HTR-8/SVneo (cell line): ENCODE data around the gene EXTL2.
"Not testable (repeated sequence)": the region's sequence is repeated elsewhere in the genome, so short reads cannot be mapped to it uniquely, and the experiment has no call there.

Experiments
- DNase-seq: peaks from one replicate; pipeline ENCODE4 v3.0.0; 2011; ENCODE audit warnings: low spot score, mixed read lengths; ENCODE audit not compliant: insufficient read length
- FAIRE-seq: peaks from 2 replicates; lab custom pipeline; 2011; peaks lifted over from hg19 to GRCh38; lab: Jason Lieb, UNC

Gene EXTL2

GRCh38 chr1:100904528-100904927 is 9.9 kb upstream of the EXTL2 start:
- DNase-seq: no peak
- FAIRE-seq: no peak

- no peak for FAIRE-seq
- no peak for DNase-seq
These were observed 9.1 kb upstream of the EXTL2 start for GRCh38 chr1:100903777-100904176.

- DNase-seq: no peak
- FAIRE-seq: no peak
These were observed 7.7 kb upstream of the EXTL2 start for GRCh38 chr1:100902365-100902764.

- FAIRE-seq: no peak
These were observed 1.9 kb upstream of the EXTL2 start for GRCh38 chr1:100896481-100896982.

GRCh38 chr1:100895540-100896480 is 1.2 kb upstream of the EXTL2 start, which contains the start of gene SLC30A7:
Gene SLC30A7, plus strand, starts transcription at chr1:100896090. Its CDS starts 173 bp downstream, at chr1:100896263.
- FAIRE-seq: no peak

More at GRCh38 chr1:100896481-100896982, 1.9 kb upstream of the EXTL2 start:
- DNase-seq: no peak

DNA sequence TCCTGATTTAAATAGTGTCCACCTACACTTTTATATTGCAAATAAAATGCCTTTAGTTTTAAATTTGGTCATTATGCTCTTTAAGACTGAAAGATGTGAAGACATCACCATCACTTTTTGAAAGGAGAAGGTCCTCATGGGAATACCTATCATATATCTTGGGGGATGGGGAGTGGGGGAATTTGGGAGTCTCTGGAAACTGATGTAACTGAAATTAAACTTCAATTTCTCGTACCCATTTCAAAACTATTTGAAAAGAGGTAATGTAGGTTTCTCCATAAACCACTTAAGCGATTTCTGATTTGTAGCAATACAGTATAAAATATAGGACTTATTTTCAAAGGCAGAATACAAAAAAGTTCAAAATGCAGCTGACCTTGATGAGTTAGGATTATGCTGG is 924 bp downstream of the EXTL2 start:
- no peak for FAIRE-seq

More at GRCh38 chr1:100895540-100896480, 1.2 kb upstream of the EXTL2 start, which contains the start of gene SLC30A7:
- peak; percentile 55 for DNase-seq

DNA sequence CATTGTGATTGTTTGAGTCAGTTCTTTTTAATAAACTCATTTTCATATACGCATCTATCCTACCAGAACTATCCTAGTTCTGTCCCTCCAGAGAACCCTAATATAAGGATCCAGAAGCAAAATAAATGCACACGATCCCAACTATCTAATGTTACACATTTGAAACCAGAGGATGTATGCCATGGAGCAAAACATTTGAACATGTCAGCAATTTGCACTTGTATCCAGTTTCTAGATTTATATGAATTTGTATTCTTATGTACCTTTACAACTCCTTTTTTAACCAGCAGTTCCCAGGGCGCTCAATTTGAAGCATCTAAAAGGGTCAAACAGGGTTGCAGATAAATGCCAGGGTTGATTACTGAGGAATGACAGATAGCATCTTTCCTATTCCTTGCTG is 2.1 kb downstream of the EXTL2 start:
- no peak for FAIRE-seq
- DNase-seq: no peak

More for the DNA sequence above, 924 bp downstream of the EXTL2 start:
- no peak for DNase-seq

DNA sequence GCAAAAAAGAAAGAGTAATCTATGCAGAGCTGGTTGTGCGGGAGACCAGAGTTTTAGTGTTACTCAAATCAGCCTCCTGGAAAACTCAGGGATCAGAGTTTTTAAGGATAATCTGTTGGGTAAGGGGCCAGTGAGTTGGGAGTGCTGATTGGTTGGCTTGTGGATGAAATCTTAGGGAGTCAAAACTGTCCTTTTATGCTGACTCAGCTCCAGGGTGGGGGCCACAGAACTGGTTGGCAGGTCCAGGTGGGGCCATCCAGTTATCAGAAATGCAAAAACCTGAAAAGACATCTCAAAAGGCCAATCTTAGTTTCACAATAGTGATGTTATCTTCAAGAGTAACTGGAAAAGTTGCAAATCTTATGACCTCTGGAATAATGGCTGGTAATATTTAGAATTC is 3.3 kb downstream of the EXTL2 start:
- no peak for DNase-seq
- FAIRE-seq: no peak

GRCh38 chr1:100889869-100890482 is 4.7 kb downstream of the EXTL2 start:
- not testable (repeated sequence) for FAIRE-seq, DNase-seq

DNA sequence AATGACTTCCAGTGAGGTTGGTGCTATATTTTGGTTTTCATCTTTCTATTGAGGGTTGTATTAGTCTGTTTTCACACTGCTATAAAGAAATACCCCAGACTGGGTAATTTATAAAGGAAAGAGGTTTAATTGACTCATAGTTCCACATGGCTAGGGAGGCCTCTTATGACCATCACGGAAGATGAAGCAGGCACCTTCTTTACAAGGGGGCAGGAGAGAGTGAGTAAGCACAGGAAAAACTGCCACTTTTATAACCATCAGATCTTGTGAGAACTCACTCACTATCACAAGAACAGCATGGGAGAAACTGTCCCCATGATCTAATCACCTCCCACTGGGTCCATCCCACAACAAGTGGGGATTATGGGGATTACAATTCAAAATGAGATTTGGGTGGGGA is 5.6 kb downstream of the EXTL2 start:
- DNase-seq, FAIRE-seq: not testable (repeated sequence)

- peak; percentile 14 for DNase-seq
- no peak for FAIRE-seq
These were observed 10.7 kb downstream of the EXTL2 start for GRCh38 chr1:100883963-100884362.

GRCh38 chr1:100882698-100883097 is 11.9 kb downstream of the EXTL2 start:
- no peak for DNase-seq
- no peak for FAIRE-seq

GRCh38 chr1:100881687-100882086 is 13.0 kb downstream of the EXTL2 start:
- FAIRE-seq (no peak), DNase-seq (no peak)

- no peak for DNase-seq
- FAIRE-seq: no peak
These were observed 15.2 kb downstream of the EXTL2 start for GRCh38 chr1:100879422-100879821.

- DNase-seq (no peak), FAIRE-seq (no peak)
These were observed 18.4 kb downstream of the EXTL2 start for GRCh38 chr1:100876291-100876690.

GRCh38 chr1:100875228-100875627 is 19.4 kb downstream of the EXTL2 start:
- no peak for DNase-seq
- no peak for FAIRE-seq

- FAIRE-seq: no peak
These were observed 20.2 kb downstream of the EXTL2 start for GRCh38 chr1:100874433-100874832.

DNA sequence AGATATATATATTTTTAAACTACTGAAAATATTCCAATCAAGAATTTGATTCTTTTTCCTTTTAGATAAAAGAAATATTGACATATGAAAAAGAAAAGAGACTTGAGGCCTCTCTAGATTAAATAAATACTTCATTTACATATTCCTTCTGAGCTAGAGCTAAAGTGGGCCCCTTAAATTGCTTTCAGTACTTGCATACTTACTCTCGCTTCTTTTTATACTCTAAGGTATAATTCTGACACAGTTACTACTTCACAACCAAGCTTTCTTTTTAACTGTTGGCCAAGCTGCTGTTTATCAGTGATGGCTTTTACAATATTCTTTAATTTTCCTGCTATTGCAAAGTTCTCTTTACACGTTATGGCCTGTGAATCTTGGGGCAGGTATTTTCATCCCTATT is 24.6 kb downstream of the EXTL2 start:
- FAIRE-seq (no peak), DNase-seq (no peak)

More at GRCh38 chr1:100874433-100874832, 20.2 kb downstream of the EXTL2 start:
- no peak for DNase-seq

DNA sequence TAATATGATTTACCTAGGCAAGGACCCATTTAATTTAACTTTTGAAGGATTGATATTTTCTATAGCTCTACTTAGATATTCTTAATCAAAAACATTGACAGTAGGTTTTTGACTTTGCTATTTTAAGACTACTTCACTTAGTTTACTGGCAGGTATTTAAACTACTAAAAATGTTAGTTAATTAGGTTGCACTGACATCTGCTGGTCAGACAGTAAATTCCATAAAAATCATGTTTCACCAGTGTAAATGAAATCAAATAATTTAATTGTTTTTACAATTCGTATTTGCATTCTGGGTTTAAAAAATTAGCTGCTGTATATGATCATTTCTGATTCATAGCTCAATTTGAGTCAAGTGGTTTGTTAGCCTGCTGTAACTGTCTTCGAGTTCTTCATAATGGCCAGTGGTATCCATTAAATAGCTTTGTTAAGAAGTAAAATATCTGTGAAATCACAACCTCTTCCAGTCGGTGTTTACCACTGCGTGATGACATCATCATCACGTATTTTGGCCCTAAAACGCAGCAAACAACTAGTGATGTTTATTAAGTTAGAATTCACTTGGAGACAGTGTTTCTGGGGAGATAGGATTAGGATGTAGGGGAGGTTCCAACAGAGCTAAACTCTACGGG is 26.2 kb downstream of the EXTL2 start:
- no peak for FAIRE-seq
- no peak for DNase-seq

- FAIRE-seq: no peak
- DNase-seq: no peak
These were observed 27.8 kb downstream of the EXTL2 start for GRCh38 chr1:100866901-100867206.
